HG03064 (cell line): ENCODE measurements around the gene AGBL5.

ENCODE experiments used
- ATAC-seq: cut with Tn5 transposase; IDR thresholded peaks from one replicate; pipeline ENCODE4 v1.9.1; 2021; ENCODE audit warnings: low read depth; ENCODE audit not compliant: unreplicated experiment

The AGBL5 gene

DNA sequence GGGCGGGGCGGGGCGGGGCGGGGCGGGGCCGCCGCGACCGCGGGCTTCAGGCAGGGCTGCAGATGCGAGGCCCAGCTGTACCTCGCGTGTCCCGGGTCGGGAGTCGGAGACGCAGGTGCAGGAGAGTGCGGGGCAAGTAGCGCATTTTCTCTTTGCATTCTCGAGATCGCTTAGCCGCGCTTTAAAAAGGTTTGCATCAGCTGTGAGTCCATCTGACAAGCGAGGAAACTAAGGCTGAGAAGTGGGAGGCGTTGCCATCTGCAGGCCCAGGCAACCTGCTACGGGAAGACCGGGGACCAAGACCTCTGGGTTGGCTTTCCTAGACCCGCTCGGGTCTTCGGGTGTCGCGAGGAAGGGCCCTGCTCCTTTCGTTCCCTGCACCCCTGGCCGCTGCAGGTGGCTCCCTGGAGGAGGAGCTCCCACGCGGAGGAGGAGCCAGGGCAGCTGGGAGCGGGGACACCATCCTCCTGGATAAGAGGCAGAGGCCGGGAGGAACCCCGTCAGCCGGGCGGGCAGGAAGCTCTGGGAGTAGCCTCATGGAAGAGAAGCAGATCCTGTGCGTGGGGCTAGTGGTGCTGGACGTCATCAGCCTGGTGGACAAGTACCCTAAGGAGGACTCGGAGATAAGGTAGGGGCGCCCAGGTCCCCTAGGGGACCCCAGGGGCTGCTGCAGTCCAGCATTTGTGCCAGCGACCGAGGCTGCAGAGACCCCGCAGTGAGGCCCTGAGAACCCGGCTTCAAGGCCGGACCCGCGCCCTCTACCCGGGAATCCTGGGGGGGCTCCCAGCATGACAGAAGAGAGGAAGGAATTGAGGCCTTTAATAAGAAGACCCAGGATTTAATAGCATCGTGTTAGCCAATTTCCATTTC lies 35.5 kb downstream of the AGBL5 start, which contains the start of gene KHK:
Gene KHK, plus strand, starts transcription at position 49 of the 870 bp plus-strand sequence. Its CDS starts 488 bp downstream, at position 537.
- ATAC-seq = peak; percentile 4

- no peak for ATAC-seq
These were observed 36.4 kb downstream of the AGBL5 start for GRCh38 chr2:27087823-27088410.

DNA sequence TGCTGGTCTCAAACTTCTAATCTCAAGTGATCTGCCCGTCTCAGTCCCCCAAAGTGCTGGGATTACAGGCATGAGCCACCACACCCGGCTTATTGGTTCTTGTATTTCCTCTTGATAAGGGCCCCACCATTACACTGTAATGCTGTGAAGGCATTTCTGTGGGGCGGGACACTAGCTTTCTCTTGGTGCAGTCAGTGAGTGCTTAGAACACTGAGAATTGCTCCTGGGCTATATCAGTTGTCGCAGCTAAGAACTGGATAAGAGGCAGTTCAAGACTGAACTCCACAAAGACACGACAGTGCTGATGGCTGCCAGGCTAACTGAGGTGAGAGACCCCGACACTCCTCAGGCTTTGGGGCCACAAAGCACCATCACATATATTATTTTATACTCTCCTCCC lies 37.2 kb downstream of the AGBL5 start:
- no peak for ATAC-seq

GRCh38 chr2:27089111-27089954 lies 37.9 kb downstream of the AGBL5 start:
- no peak for ATAC-seq

- no peak for ATAC-seq
These were observed 40.6 kb downstream of the AGBL5 start for GRCh38 chr2:27091746-27092695.

GRCh38 chr2:27092696-27093429 lies 41.4 kb downstream of the AGBL5 start:
- no peak for ATAC-seq

- no peak for ATAC-seq
These were observed 42.2 kb downstream of the AGBL5 start for GRCh38 chr2:27093430-27094352.

GRCh38 chr2:27094353-27094984 lies 43.0 kb downstream of the AGBL5 start:
- ATAC-seq = no peak

- ATAC-seq = no peak
These were observed 43.9 kb downstream of the AGBL5 start for GRCh38 chr2:27095427-27095744.

GRCh38 chr2:27095745-27096651 lies 44.5 kb downstream of the AGBL5 start:
- no peak for ATAC-seq

DNA sequence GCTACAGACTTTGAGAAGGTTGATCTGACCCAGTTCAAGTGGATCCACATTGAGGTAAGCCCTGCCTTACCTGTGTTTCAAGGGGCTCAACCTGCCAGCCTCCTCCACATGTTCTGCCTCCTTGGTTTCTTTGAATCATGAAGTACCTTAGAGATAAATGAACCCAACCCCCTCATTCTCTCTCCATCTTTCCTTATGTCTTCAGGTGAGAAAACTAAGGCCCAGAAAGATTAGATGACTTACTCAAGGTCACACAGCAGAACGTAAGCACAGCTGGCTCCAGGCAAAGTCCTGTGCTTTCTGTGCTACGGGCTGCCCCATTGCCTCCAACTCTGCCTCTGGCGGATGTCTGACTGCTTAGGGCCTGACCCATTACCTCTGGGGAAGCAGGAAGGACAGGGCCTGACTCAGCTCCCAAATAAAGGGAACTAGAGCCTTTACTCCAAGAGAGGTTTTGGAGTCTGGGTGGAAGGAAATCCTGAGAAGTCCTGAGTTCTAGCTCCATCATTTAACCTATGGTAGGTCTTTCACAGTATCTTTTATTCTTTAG lies 45.4 kb downstream of the AGBL5 start:
- ATAC-seq = no peak

DNA sequence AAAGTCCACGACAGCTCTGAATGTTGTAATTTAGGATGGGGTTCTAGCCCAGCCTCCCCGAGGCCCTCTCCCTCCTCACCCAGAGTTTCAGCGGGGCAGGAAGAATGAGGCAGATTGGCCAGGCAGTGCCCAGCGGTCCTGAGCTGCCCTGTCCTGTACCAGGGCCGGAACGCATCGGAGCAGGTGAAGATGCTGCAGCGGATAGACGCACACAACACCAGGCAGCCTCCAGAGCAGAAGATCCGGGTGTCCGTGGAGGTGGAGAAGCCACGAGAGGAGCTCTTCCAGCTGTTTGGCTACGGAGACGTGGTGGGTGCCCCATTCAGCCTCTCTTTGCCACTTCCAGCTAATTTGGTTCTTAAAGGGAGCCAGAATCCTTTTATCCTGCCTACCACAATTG lies 45.9 kb downstream of the AGBL5 start:
- ATAC-seq = no peak

- no peak for ATAC-seq
These were observed 48.0 kb downstream of the AGBL5 start for GRCh38 chr2:27099334-27099955.

GRCh38 chr2:27100036-27100435 lies 48.6 kb downstream of the AGBL5 start:
- no peak for ATAC-seq

DNA sequence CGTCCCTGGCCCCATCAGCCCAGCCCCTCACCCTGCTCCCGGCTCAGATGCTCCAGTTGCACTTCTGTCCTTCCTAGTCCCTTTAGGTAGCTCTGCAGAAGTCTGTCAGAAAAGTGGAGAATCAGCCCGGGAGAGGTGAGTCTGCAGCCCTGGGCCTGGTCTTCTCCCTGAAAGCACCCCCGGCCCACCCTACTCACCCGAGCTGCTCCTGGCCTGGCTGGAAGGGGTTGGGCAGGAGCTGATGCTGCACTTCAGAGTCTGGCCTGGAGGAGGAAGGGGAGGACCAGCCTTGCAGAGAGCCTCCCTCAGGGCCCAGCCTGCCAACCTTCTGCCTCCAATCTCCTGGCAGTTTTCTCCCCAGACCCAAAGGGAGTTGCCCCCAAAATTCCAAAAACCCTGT lies 50.9 kb downstream of the AGBL5 start:
- ATAC-seq = no peak

DNA sequence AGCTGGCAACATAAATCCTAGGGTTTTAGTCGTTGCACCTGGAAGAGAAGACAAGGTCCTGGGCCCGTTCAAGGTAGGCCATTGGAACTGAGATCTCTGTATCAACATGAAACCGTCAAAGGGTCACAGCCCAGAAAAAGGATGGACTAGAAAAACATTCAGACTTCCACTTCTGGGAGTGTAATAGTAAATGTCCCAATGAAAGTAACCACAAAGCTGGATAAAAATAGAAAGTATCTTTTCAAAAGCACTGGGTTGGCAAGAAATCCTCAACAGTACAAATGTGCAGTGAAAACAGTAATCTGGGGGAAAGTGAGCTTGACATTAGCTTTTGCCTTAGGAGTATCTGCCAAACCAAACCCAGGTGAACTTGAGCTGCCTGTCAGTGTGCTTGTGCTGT lies 54.5 kb downstream of the AGBL5 start:
- ATAC-seq = no peak
